Naive thymus-derived CD4-positive, alpha-beta T cell (primary cell): ENCODE measurements around the gene SPTLC2. TPM values are rescaled to one million over a fixed set of nuclear protein-coding genes. Genes with fewer than 3 reads are reported as not detected.
A peak's percentile ranks its signal among the peaks of the same experiment; 100 is the strongest.
"Not testable (repeated sequence)": the region's sequence is repeated elsewhere in the genome, so short reads cannot be mapped to it uniquely, and the experiment has no call there.

Source experiments
- ATAC-seq: fragments of 150-1000 bp; cut with Tn5 transposase; 2 replicates; pipeline ENCODE4 v1.10.0; 2021; ENCODE audit warnings: mild to moderate bottlenecking, moderate library complexity
- CTCF ChIA-PET: fragments of 350-600 bp; sonication (Branson Sonifier 250); formaldehyde crosslinking; loops from one replicate; lab custom pipeline; 2021; ENCODE audit warnings: antibody characterized with exemption; lab: Charles Lee
- POLR2A ChIA-PET: fragments of 350-600 bp; sonication (Branson Sonifier 250); formaldehyde crosslinking; loops from one replicate; lab custom pipeline; 2021; ENCODE audit warnings: antibody characterized with exemption, inconsistent platforms; lab: Charles Lee
- DNase-seq, 9 donors: peaks; one replicate each; pipeline versions ENCODE4 v3.0.0 to v3.0.0-alpha.2; 2020 to 2022; ENCODE audit warnings: mixed read lengths in 1 of 9
- H3K27ac ChIP-seq: one replicate; pipeline ENCODE4 v1.7.0; 2013; ENCODE audit warnings: mild to moderate bottlenecking, low read depth, low read length, moderate library complexity
- H3K27me3 ChIP-seq, 2 donors: one replicate each; pipeline ENCODE4 v1.7.0; 2013; ENCODE audit warnings: low read length in 2 of 2, mild to moderate bottlenecking in 2 of 2, moderate library complexity in 2 of 2; ENCODE audit not compliant: control insufficient read depth in 2 of 2, insufficient read depth in 2 of 2
- H3K36me3 ChIP-seq, 3 experiments: 1 replicate in 2 of 3; 2 replicates in 1 of 3; pipeline ENCODE4 v1.7.0; 2013; ENCODE audit warnings: low read length in 3 of 3, mild to moderate bottlenecking in 3 of 3, moderate library complexity in 1 of 3; ENCODE audit not compliant: insufficient read depth in 3 of 3, control insufficient read depth in 2 of 3
- H3K4me1 ChIP-seq, 2 donors: one replicate each; pipeline ENCODE4 v1.7.0; 2013; ENCODE audit warnings: low read length in 2 of 2, mild to moderate bottlenecking in 2 of 2, moderate library complexity in 1 of 2; ENCODE audit not compliant: control insufficient read depth in 2 of 2, insufficient read depth in 2 of 2
- H3K4me3 ChIP-seq: 2 replicates; pipeline ENCODE4 v1.7.0; 2013; ENCODE audit warnings: mild to moderate bottlenecking, low read length
- H3K9me3 ChIP-seq, 3 experiments: 1 replicate in 2 of 3; 2 replicates in 1 of 3; pipeline ENCODE4 v1.7.0; 2013; ENCODE audit warnings: low read length in 3 of 3; ENCODE audit not compliant: control insufficient read depth in 2 of 3
- H3K27ac Mint-ChIP-seq, 9 donors: one replicate each; pipeline ENCODE4 v1.8.0; 2020 to 2022; ENCODE audit warnings: mixed read lengths in 9 of 9, mild to moderate bottlenecking in 8 of 9, moderate library complexity in 5 of 9, inconsistent platforms in 2 of 9
- H3K27me3 Mint-ChIP-seq, 5 donors: one replicate each; pipeline ENCODE4 v1.8.0; 2021 to 2022; ENCODE audit warnings: mixed read lengths in 5 of 5, mild to moderate bottlenecking in 1 of 5
- H3K36me3 Mint-ChIP-seq, 5 donors: one replicate each; pipeline ENCODE4 v1.8.0; 2020 to 2022; ENCODE audit warnings: mixed read lengths in 5 of 5, mild to moderate bottlenecking in 3 of 5, inconsistent platforms in 1 of 5
- H3K4me1 Mint-ChIP-seq, 7 donors: one replicate each; pipeline ENCODE4 v1.8.0; 2020 to 2022; ENCODE audit warnings: mixed read lengths in 7 of 7, mild to moderate bottlenecking in 3 of 7, inconsistent platforms in 1 of 7
- H3K4me3 Mint-ChIP-seq, 10 donors: one replicate each; pipeline ENCODE4 v1.8.0; 2020 to 2022; ENCODE audit warnings: mild to moderate bottlenecking in 10 of 10, mixed read lengths in 10 of 10, moderate library complexity in 6 of 10, inconsistent platforms in 2 of 10
- H3K9me3 Mint-ChIP-seq, 11 donors: one replicate each; pipeline ENCODE4 v1.8.0; 2020 to 2022; ENCODE audit warnings: mixed read lengths in 11 of 11, mild to moderate bottlenecking in 4 of 11, inconsistent platforms in 1 of 11, moderate library complexity in 1 of 11
- intact Hi-C, 2 donors: fragments of 100-400 bp; cut with micrococcal nuclease; formaldehyde crosslinking; loops; one replicate each; pipeline ENCODE4 v1.15.1; 2023
- polyA plus RNA-seq, 2 donors: library from polyadenylated mRNA; unstranded; fragments of 300-500 nt; fragmentation: Illumina TruSeq; gene quantifications; one replicate each; pipeline ENCODE4 v1.2.3, GENCODE V29; 2021
- total RNA-seq, 6 experiments: library from RNA in 5 of 6; stranded (reverse) in 5 of 6; gene quantifications; 1 replicate in 5 of 6; 2 replicates in 1 of 6; pipeline ENCODE4 v1.2.3 and lab custom pipeline; 2021 to 2026

SPTLC2 gene, protein sequence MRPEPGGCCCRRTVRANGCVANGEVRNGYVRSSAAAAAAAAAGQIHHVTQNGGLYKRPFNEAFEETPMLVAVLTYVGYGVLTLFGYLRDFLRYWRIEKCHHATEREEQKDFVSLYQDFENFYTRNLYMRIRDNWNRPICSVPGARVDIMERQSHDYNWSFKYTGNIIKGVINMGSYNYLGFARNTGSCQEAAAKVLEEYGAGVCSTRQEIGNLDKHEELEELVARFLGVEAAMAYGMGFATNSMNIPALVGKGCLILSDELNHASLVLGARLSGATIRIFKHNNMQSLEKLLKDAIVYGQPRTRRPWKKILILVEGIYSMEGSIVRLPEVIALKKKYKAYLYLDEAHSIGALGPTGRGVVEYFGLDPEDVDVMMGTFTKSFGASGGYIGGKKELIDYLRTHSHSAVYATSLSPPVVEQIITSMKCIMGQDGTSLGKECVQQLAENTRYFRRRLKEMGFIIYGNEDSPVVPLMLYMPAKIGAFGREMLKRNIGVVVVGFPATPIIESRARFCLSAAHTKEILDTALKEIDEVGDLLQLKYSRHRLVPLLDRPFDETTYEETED
- 10 to 100 TPM; 19.0 to 58.1 (median 25.7) TPM for total RNA-seq
- 10 to 100 TPM; 11.6 to 12.7 TPM for polyA plus RNA-seq
- 29.2 reads per million, percentile 59 among the genes with 10 or more reads in this experiment for total RNA-seq (lab: John Stamatoyannopoulos, UW)

DNA sequence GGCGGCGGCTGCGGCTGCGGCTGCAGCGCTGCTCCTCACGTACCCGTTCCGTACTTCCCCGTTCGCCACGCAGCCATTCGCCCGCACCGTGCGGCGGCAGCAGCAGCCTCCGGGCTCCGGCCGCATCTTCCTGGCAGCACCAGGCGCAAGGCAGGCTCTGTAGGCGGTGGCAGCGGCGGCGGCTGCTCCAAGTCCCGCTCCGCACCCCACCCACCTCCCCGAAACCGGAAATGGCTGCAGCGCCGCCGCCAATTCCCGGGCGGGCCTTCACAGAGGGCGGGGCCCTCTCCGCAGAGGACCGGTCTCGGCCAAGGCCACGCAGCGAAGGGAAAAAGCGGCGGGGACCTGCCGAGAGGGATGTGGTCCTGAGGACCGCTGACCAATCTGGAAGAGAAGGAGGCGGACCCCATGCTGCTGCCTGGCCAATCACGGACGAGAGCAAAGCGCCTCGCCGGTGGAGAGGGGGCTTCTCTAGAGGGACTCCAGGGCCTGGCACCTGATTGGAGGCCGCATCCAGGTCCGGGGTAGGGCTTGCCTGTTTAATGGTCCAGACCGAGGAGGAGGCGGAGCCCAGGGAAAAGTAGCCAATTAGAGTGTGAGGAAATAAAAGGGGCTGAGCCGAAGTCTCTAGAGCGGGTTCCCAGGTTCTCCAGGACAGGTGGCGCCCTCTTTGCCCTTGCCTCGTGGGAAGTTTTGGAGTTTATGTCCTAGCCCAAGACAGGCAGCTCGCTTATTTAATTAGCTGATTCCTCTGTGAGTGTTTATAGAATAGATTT, at the start of gene SPTLC2:
Gene SPTLC2, minus strand, starts transcription at position 184 of the 776 bp plus-strand sequence. Its CDS starts 58 bp downstream, at position 126.
- Histone ChIP-seq H3K9me3 (no peaks in the 10 kb centered on the region), H3K27ac (peak within 1 kb of the TSS; percentile 69), H3K27me3 (no peaks in the 10 kb centered on the region), H3K4me1 (peaks cover 4 to 5% of the 10 kb centered on the region in 2 donors), H3K4me3 (peak within 1 kb of the TSS; percentile 55), H3K36me3 (peaks cover 0 to 4% (median 0%) of the 10 kb centered on the region in 3 experiments)
- ChIA-PET POLR2A (interaction anchor here (0.6 to 1.6 kb wide), 8 partner anchors 10 to 159 kb away, joined by 3 to 9 read pairs (median 3); partner anchors contain the start of gene AHSA1), CTCF (interaction anchor here (1.3 kb wide), 1 partner anchor 9 kb away, joined by 3 read pairs; no protein-coding TSS in a partner anchor)
- DNase-seq: peak; percentile 78 to 99 (median 96)
- peak within 1 kb of the TSS; percentile 45 to 91 (median 86) for H3K27ac Mint-ChIP-seq
- ATAC-seq: peak; percentile 98
- intact Hi-C loops: loop anchor here (1.0 to 10.0 kb wide), 22 partner anchors 8 to 1952 kb away; partner anchors contain the start of genes ALKBH1 (in 2 of the 2), GSTZ1 (in 2 of the 2), SAMD15 (in 2 of the 2) and SLIRP (in 2 of the 2)
- H3K4me1 Mint-ChIP-seq: peaks cover 29 to 52% (median 40%) of the 10 kb centered on the region in 7 donors
- peaks cover 0 to 17% (median 4%) of the 10 kb centered on the region in 5 donors for H3K36me3 Mint-ChIP-seq
- H3K27me3 Mint-ChIP-seq: peaks cover 0 to 4% (median 0%) of the 10 kb centered on the region in 5 donors
- H3K4me3 Mint-ChIP-seq: peak within 1 kb of the TSS; percentile 85 to 97 (median 92)
- peaks cover 0 to 3% (median 0%) of the 10 kb centered on the region in 11 donors for H3K9me3 Mint-ChIP-seq

- Histone ChIP-seq H3K9me3 (no peaks in the 10 kb centered on the region), H3K4me1 (no peaks in the 10 kb centered on the region), H3K4me3 (no peak overlapping the region), H3K27ac (no peak overlapping the region), H3K27me3 (no peaks in the 10 kb centered on the region), H3K36me3 (no peaks in the 10 kb centered on the region)
- Mint-ChIP-seq H3K4me3 (no peak overlapping the region), H3K27ac (no peak overlapping the region), H3K27me3 (no peaks in the 10 kb centered on the region), H3K4me1 (peaks cover 0 to 10% (median 0%) of the 10 kb centered on the region in 7 donors), H3K9me3 (no peaks in the 10 kb centered on the region), H3K36me3 (peaks cover 0 to 12% (median 0%) of the 10 kb centered on the region in 5 donors)
- no peak for DNase-seq
- no peak for ATAC-seq
- POLR2A ChIA-PET: no interaction called here
- intact Hi-C loops: no loop called here
- CTCF ChIA-PET: no interaction called here
These were observed 46.9 kb upstream of the SPTLC2 start for GRCh38 chr14:77663293-77663692.

- H3K9me3 ChIP-seq, intact Hi-C loops, H3K4me1 ChIP-seq, H3K9me3 Mint-ChIP-seq, ATAC-seq, H3K27me3 ChIP-seq, POLR2A ChIA-PET, H3K4me3 Mint-ChIP-seq, H3K27ac ChIP-seq, CTCF ChIA-PET, H3K27ac Mint-ChIP-seq, H3K4me3 ChIP-seq, DNase-seq, H3K36me3 ChIP-seq, H3K27me3 Mint-ChIP-seq: not testable (repeated sequence)
- Mint-ChIP-seq H3K36me3 (peaks cover 0 to 12% (median 0%) of the 10 kb centered on the region in 5 donors), H3K4me1 (peaks cover 0 to 12% (median 0%) of the 10 kb centered on the region in 7 donors)
These were observed 45.1 kb upstream of the SPTLC2 start for GRCh38 chr14:77661562-77661961.

DNA sequence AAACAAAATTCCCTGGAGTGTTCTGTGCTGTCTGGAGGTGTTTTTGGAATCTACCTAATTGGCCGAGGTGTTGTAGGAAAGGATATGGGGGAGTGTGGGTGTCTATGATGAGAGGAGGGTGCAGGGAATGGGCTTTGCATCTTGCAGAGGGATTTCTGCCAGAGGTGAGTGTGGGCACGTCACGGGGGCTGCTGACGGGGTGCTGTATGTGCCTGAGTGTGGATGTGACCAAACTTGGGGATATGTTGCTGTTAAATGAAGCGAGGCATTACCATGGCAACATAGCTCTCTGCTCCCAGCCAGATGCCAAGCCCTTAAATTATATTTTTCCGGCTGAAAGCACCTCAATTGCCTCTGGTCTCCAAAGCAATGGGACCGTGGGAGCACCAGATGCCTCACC, 44.3 kb upstream of the SPTLC2 start:
- H3K36me3 Mint-ChIP-seq: peaks cover 0 to 12% (median 0%) of the 10 kb centered on the region in 5 donors
- ChIA-PET CTCF (no interaction called here), POLR2A (no interaction called here)
- intact Hi-C loops: no loop called here
- peaks cover 0 to 8% (median 0%) of the 10 kb centered on the region in 7 donors for H3K4me1 Mint-ChIP-seq
- ATAC-seq (no peak), DNase-seq (no peak)
- Histone ChIP-seq H3K27me3 (no peaks in the 10 kb centered on the region), H3K9me3 (no peaks in the 10 kb centered on the region), H3K4me1 (no peaks in the 10 kb centered on the region), H3K4me3 (no peak overlapping the region), H3K27ac (no peak overlapping the region), H3K36me3 (no peaks in the 10 kb centered on the region)
- H3K9me3 Mint-ChIP-seq: no peaks in the 10 kb centered on the region
- H3K27ac Mint-ChIP-seq: no peak overlapping the region
- no peak overlapping the region for H3K4me3 Mint-ChIP-seq
- H3K27me3 Mint-ChIP-seq: no peaks in the 10 kb centered on the region

GRCh38 chr14:77659831-77660230, 43.4 kb upstream of the SPTLC2 start:
- CTCF ChIA-PET: no interaction called here
- H3K4me3 ChIP-seq: no peak overlapping the region
- POLR2A ChIA-PET: no interaction called here
- H3K4me3 Mint-ChIP-seq: no peak overlapping the region
- no peak overlapping the region for H3K27ac ChIP-seq
- no peaks in the 10 kb centered on the region for H3K27me3 Mint-ChIP-seq
- H3K4me1 Mint-ChIP-seq: peaks cover 0 to 11% (median 0%) of the 10 kb centered on the region in 7 donors
- H3K9me3 Mint-ChIP-seq: no peaks in the 10 kb centered on the region
- peaks cover 0 to 12% (median 0%) of the 10 kb centered on the region in 5 donors for H3K36me3 Mint-ChIP-seq
- no peak for DNase-seq
- no peaks in the 10 kb centered on the region for H3K27me3 ChIP-seq
- intact Hi-C loops: loop anchor here in 1 of 2 donors (10.0 kb wide), 1 partner anchor 935 kb away; no protein-coding TSS in a partner anchor
- no peaks in the 10 kb centered on the region for H3K36me3 ChIP-seq
- no peaks in the 10 kb centered on the region for H3K9me3 ChIP-seq
- no peaks in the 10 kb centered on the region for H3K4me1 ChIP-seq
- no peak overlapping the region for H3K27ac Mint-ChIP-seq
- ATAC-seq: peak; percentile 81

- Histone ChIP-seq H3K4me1 (no peaks in the 10 kb centered on the region), H3K36me3 (no peaks in the 10 kb centered on the region), H3K27ac (no peak overlapping the region), H3K9me3 (no peaks in the 10 kb centered on the region), H3K27me3 (no peaks in the 10 kb centered on the region), H3K4me3 (no peak overlapping the region)
- POLR2A ChIA-PET: no interaction called here
- no peak overlapping the region for H3K4me3 Mint-ChIP-seq
- H3K36me3 Mint-ChIP-seq: peaks cover 0 to 2% (median 0%) of the 10 kb centered on the region in 5 donors
- peak overlapping the region in 1 of 9 donors; percentile 59 for H3K27ac Mint-ChIP-seq
- no peaks in the 10 kb centered on the region for H3K27me3 Mint-ChIP-seq
- DNase-seq (no peak), ATAC-seq (peak; percentile 60)
- H3K4me1 Mint-ChIP-seq: peaks cover 0 to 21% (median 0%) of the 10 kb centered on the region in 7 donors
- no peaks in the 10 kb centered on the region for H3K9me3 Mint-ChIP-seq
- CTCF ChIA-PET: no interaction called here
- intact Hi-C loops: loop anchor here in 1 of 2 donors (10.0 kb wide), 1 partner anchor 938 kb away; no protein-coding TSS in a partner anchor
These were observed 40.8 kb upstream of the SPTLC2 start for GRCh38 chr14:77657280-77657679.
